Kidney epithelial cell (primary cell): ENCODE measurements around the gene ALG6. TPM values are rescaled to one million over a fixed set of nuclear protein-coding genes. Genes with fewer than 3 reads are reported as not detected.

Experiments
- DNase-seq: peaks from one replicate; pipeline ENCODE4 v3.0.0-alpha.2; 2010; ENCODE audit warnings: low read depth
- H3K27me3 ChIP-seq: 2 replicates; pipeline ENCODE4 v1.6.0; 2011; ENCODE audit warnings: low read length; ENCODE audit not compliant: control insufficient read depth, insufficient read depth
- H3K36me3 ChIP-seq: 2 replicates; pipeline ENCODE4 v1.5.1; 2011; ENCODE audit warnings: low read length; ENCODE audit not compliant: control insufficient read depth, insufficient read depth
- H3K4me3 ChIP-seq: 2 replicates; pipeline ENCODE4 v1.5.1; 2011; ENCODE audit warnings: low read depth, mild to moderate bottlenecking, control low read depth, low read length
- CTCF ChIP-seq: IDR thresholded peaks from 2 replicates; pipeline ENCODE4 v1.5.1; 2011; ENCODE audit warnings: mild to moderate bottlenecking, moderate library complexity, low read length, control low read depth, inconsistent platforms; ENCODE audit not compliant: insufficient read depth, poor library complexity, severe bottlenecking
- total RNA-seq: library from RNA; depleted of rRNA; stranded (reverse); fragments of >200 nt; gene quantifications from 2 replicates; pipeline ENCODE4 v1.2.3, GENCODE V29; 2015

Gene ALG6
- total RNA-seq, 1 donor from 2014 or later: 10.6 TPM

GRCh38 chr1:63321066-63321784 is 46.2 kb upstream of the ALG6 start:
- Histone ChIP-seq H3K27me3 (peaks cover 90% of the 10 kb centered on the region), H3K36me3 (no peaks in the 10 kb centered on the region), H3K4me3 (no peak overlapping the region)
- DNase-seq: no peak
- TF ChIP-seq CTCF: no peak

- Histone ChIP-seq H3K36me3 (no peaks in the 10 kb centered on the region), H3K4me3 (no peak overlapping the region), H3K27me3 (peaks cover 90% of the 10 kb centered on the region)
- no peak for TF ChIP-seq CTCF
- DNase-seq: no peak
These were observed 45.7 kb upstream of the ALG6 start for GRCh38 chr1:63321785-63322113.

GRCh38 chr1:63322114-63322943 is 45.1 kb upstream of the ALG6 start, which contains the start of gene FOXD3:
FOXD3 (plus strand) TSS chr1:63322567; CDS start chr1:63323059, 492 bp downstream.
- Histone ChIP-seq H3K4me3 (peak within 1 kb of the TSS; percentile 20), H3K27me3 (peaks cover 90% of the 10 kb centered on the region), H3K36me3 (no peaks in the 10 kb centered on the region)
- no peak for DNase-seq
- no peak for TF ChIP-seq CTCF

GRCh38 chr1:63322944-63323864 is 44.2 kb upstream of the ALG6 start:
- DNase-seq: no peak

More at GRCh38 chr1:63322944-63323864, 44.2 kb upstream of the ALG6 start:
- Histone ChIP-seq H3K4me3 (no peak overlapping the region), H3K36me3 (no peaks in the 10 kb centered on the region), H3K27me3 (peaks cover 90% of the 10 kb centered on the region)
- TF ChIP-seq CTCF: no peak
